B cell (primary cell): ENCODE data around the gene SYT6. TPM values are rescaled to one million over a fixed set of nuclear protein-coding genes. Genes with fewer than 3 reads are reported as not detected.

ENCODE experiments used
- ATAC-seq: fragments of 200-7000 bp; cut with Tn5 transposase; one replicate; pipeline ENCODE4 v1.10.0; 2021; ENCODE audit warnings: low read depth, mild to moderate bottlenecking, moderate number of reproducible peaks, moderate library complexity
- CTCF ChIA-PET: fragments of 350-600 bp; sonication (Branson Sonifier 250); formaldehyde crosslinking; loops from one replicate; lab custom pipeline; 2021; ENCODE audit warnings: antibody characterized with exemption, inconsistent platforms; lab: Charles Lee
- POLR2A ChIA-PET: fragments of 350-600 bp; sonication (Branson Sonifier 250); formaldehyde crosslinking; loops from one replicate; lab custom pipeline; 2021; ENCODE audit warnings: antibody characterized with exemption; lab: Charles Lee
- DNase-seq: peaks from one replicate; pipeline ENCODE4 v3.0.0; 2013
- H2AFZ ChIP-seq: 2 replicates; pipeline ENCODE4 v1.6.1; 2012; ENCODE audit warnings: mild to moderate bottlenecking, low read depth, low read length; ENCODE audit not compliant: insufficient read depth, poor library complexity, severe bottlenecking
- H3K27ac ChIP-seq, 2 donors: 1 replicate in 1 of 2; 2 replicates in 1 of 2; pipeline ENCODE4 v1.5.1; 2012 to 2013; ENCODE audit warnings: low read length in 2 of 2, mild to moderate bottlenecking in 2 of 2, moderate library complexity in 1 of 2
- H3K27me3 ChIP-seq, 4 experiments: fragments of 200-600 bp in 1 of 4; sonication (generic) in 1 of 4; replicated peaks in 1 of 4; 1 replicate in 2 of 4; 2 replicates in 2 of 4; pipeline versions ENCODE4 v1.6.1 to v1.7.0; 2013 to 2016; ENCODE audit warnings: low read length in 3 of 4, mild to moderate bottlenecking in 2 of 4, mixed read lengths in 1 of 4, moderate library complexity in 1 of 4; ENCODE audit not compliant: insufficient read depth in 4 of 4, control insufficient read depth in 3 of 4; ENCODE audit errors: control extremely low read depth in 1 of 4
- H3K36me3 ChIP-seq, 2 experiments: replicated peaks in 1 of 2; 1 replicate in 1 of 2; 2 replicates in 1 of 2; pipeline versions ENCODE4 v1.6.1 to v1.7.1; 2013; ENCODE audit warnings: low read length in 1 of 2; ENCODE audit not compliant: insufficient read depth in 2 of 2, control insufficient read depth in 1 of 2; ENCODE audit errors: control extremely low read depth in 1 of 2, extremely low read depth in 1 of 2
- H3K4me1 ChIP-seq, 2 donors: fragments of 200-600 bp in 1 of 2; sonication (generic) in 1 of 2; 1 replicate in 1 of 2; 2 replicates in 1 of 2; pipeline versions ENCODE4 v1.5.1 to v1.6.1; 2013 to 2017; ENCODE audit warnings: low read length in 2 of 2; ENCODE audit not compliant: control insufficient read depth in 2 of 2, insufficient read depth in 2 of 2
- H3K4me2 ChIP-seq: replicated peaks from 2 replicates; pipeline ENCODE3; 2012; ENCODE audit warnings: mild to moderate bottlenecking, low read depth, low read length; ENCODE audit not compliant: poor library complexity, severe bottlenecking
- H3K4me3 ChIP-seq, 5 experiments: fragments of 200-600 bp in 1 of 5; sonication (generic) in 1 of 5; 1 replicate in 3 of 5; 2 replicates in 2 of 5; pipeline versions ENCODE4 v1.5.1 to v1.7.0; 2011 to 2016; ENCODE audit warnings: low read length in 4 of 5, mild to moderate bottlenecking in 4 of 5, low read depth in 2 of 5, control low read depth in 1 of 5, moderate library complexity in 1 of 5; ENCODE audit not compliant: insufficient read depth in 1 of 5; ENCODE audit errors: control extremely low read depth in 1 of 5, extremely low read depth in 1 of 5
- H3K79me2 ChIP-seq: fragments of 200-600 bp; sonication (generic); one replicate; pipeline ENCODE4 v1.6.0; 2016; ENCODE audit warnings: low read length; ENCODE audit not compliant: control insufficient read depth, insufficient read depth
- H3K9ac ChIP-seq: fragments of 200-600 bp; sonication (generic); 2 replicates; pipeline ENCODE4 v1.6.1; 2017; ENCODE audit warnings: mild to moderate bottlenecking, low read length, moderate library complexity
- H3K9me3 ChIP-seq, 3 donors: one replicate each; pipeline versions ENCODE4 v1.6.1 to v1.7.1; 2013; ENCODE audit warnings: low read length in 2 of 3; ENCODE audit not compliant: control insufficient read depth in 2 of 3, insufficient read depth in 1 of 3; ENCODE audit errors: control extremely low read depth in 1 of 3
- H4K20me1 ChIP-seq: 2 replicates; pipeline ENCODE4 v1.6.0; 2012; ENCODE audit warnings: mild to moderate bottlenecking, low read length; ENCODE audit not compliant: insufficient read depth, control insufficient read depth, poor library complexity, severe bottlenecking
- H3K27ac Mint-ChIP-seq: one replicate; pipeline ENCODE4 v1.8.0; 2021; ENCODE audit warnings: mixed read lengths
- H3K27me3 Mint-ChIP-seq: one replicate; pipeline ENCODE4 v1.8.0; 2021; ENCODE audit warnings: mixed read lengths
- H3K4me1 Mint-ChIP-seq: one replicate; pipeline ENCODE4 v1.8.0; 2021; ENCODE audit warnings: mixed read lengths
- H3K4me3 Mint-ChIP-seq: one replicate; pipeline ENCODE4 v1.8.0; 2021; ENCODE audit warnings: mixed read lengths
- H3K9me3 Mint-ChIP-seq: one replicate; pipeline ENCODE4 v1.8.0; 2022; ENCODE audit warnings: mixed read lengths; ENCODE audit not compliant: insufficient read depth
- CTCF ChIP-seq: fragments of 200-600 bp; IDR thresholded peaks from one replicate; pipeline ENCODE4 v1.8.0; 2022; ENCODE audit warnings: antibody characterized with exemption, mild to moderate bottlenecking
- EZH2 ChIP-seq: IDR thresholded peaks from 2 replicates; pipeline ENCODE4 v1.6.1; 2012; ENCODE audit warnings: borderline replicate concordance, low read depth, mild to moderate bottlenecking, moderate library complexity, low read length; ENCODE audit not compliant: insufficient read depth, poor library complexity, severe bottlenecking
- WGBS: methylation state at CpG from one replicate; pipeline ENCODE4 v1.1.5; 2013; ENCODE audit warnings: missing lambda C conversion rate; ENCODE audit not compliant: insufficient coverage; 5-methylcytosine and 5-hydroxymethylcytosine counted together
- intact Hi-C: fragments of 100-400 bp; cut with micrococcal nuclease; formaldehyde crosslinking; loops from one replicate; pipeline ENCODE4 v1.10.0; 2022
- polyA minus RNA-seq: library from RNA; depleted of rRNA, polyadenylated mRNA; stranded (reverse); fragments of >200 nt; gene quantifications from 2 replicates; pipeline ENCODE4 v1.2.3, GENCODE V29; 2012
- polyA plus RNA-seq: library from polyadenylated mRNA; depleted of rRNA; stranded (reverse); fragments of >200 nt; gene quantifications from 2 replicates; pipeline ENCODE4 v1.2.3, GENCODE V29; 2012
- total RNA-seq, 2 donors: library from RNA; stranded (reverse); fragments of 120-200 nt in 1 of 2; gene quantifications; 1 replicate in 1 of 2; 2 replicates in 1 of 2; pipeline versions ENCODE4 v1.2.3 to v1.2.4, GENCODE V29; 2013 to 2022

SYT6 gene
- total RNA-seq (not detected in 2 replicates), polyA plus RNA-seq (not detected in 2 replicates), polyA minus RNA-seq (not detected in 2 replicates)
- total RNA-seq (2013) = not detected

GRCh38 chr1:114153261-114154145 lies at the start of gene SYT6:
TSS of gene SYT6 (minus strand) at chr1:114153869. CDS start at chr1:114153772, 97 bp downstream.
- H3K9ac ChIP-seq = no peak within 1 kb of the TSS
- ATAC-seq (no peak), DNase-seq (no peak)
- H3K36me3 ChIP-seq = no peaks in the 10 kb centered on the region
- WGBS = 7% methylated on average over 70 of the region's 70 CpGs
- H4K20me1 ChIP-seq = no peaks in the 10 kb centered on the region
- no peaks in the 10 kb centered on the region for H3K9me3 Mint-ChIP-seq
- H3K4me3 ChIP-seq = no peak within 1 kb of the TSS
- peak within 1 kb of the TSS; percentile 38 for H2AFZ ChIP-seq
- no peak for TF ChIP-seq CTCF
- no peak for TF ChIP-seq EZH2
- H3K27ac ChIP-seq = no peak within 1 kb of the TSS
- H3K27me3 Mint-ChIP-seq = peaks cover 70% of the 10 kb centered on the region
- H3K4me1 ChIP-seq = peaks cover 15 to 16% of the 10 kb centered on the region in 2 donors
- H3K27me3 ChIP-seq = peaks cover 0 to 63% (median 27%) of the 10 kb centered on the region in 4 experiments
- peak within 1 kb of the TSS; percentile 57 for H3K4me2 ChIP-seq
- peaks cover 0 to 11% (median 0%) of the 10 kb centered on the region in 3 donors for H3K9me3 ChIP-seq
- H3K79me2 ChIP-seq = no peaks in the 10 kb centered on the region
- H3K4me3 Mint-ChIP-seq = peak within 1 kb of the TSS; percentile 69
- ChIA-PET CTCF (interaction anchor here (0.6 kb wide), 1 partner anchor 1009 kb away, joined by 4 read pairs; no protein-coding TSS in a partner anchor), POLR2A (no interaction called here)
- H3K27ac Mint-ChIP-seq = no peak within 1 kb of the TSS
- H3K4me1 Mint-ChIP-seq = peaks cover 7% of the 10 kb centered on the region
- intact Hi-C loops = no loop called here

DNA sequence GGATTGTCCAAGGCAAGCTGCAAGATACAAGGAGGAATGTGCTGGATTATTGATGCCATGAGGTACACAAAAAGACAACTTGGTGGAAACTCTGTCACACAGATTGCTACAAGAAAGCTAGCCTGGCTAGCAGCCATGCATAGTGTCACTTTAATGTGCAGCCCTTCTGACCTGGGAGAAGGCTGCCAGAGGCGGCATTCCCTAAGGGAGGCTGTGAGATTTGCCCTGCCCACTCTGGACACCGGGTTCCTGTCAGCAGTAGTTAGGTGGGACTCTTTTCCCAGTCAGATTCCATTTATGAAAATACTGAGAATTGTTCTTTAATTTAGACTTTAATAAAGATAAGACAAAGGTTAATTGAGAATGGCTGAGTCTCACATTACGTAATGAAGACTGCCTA lies 47.8 kb upstream of the SYT6 start:
- no peaks in the 10 kb centered on the region for H3K9me3 Mint-ChIP-seq
- Histone ChIP-seq H3K27me3 (peaks cover 0 to 8% (median 3%) of the 10 kb centered on the region in 4 experiments), H3K4me2 (no peak overlapping the region), H3K4me3 (no peak overlapping the region), H4K20me1 (no peaks in the 10 kb centered on the region), H3K4me1 (no peaks in the 10 kb centered on the region), H3K27ac (no peak overlapping the region), H2AFZ (no peak overlapping the region), H3K9me3 (no peaks in the 10 kb centered on the region), H3K36me3 (no peaks in the 10 kb centered on the region), H3K9ac (no peak overlapping the region), H3K79me2 (no peaks in the 10 kb centered on the region)
- WGBS = no CpG with 5 or more reads among the region's 3 CpGs
- ChIA-PET POLR2A (no interaction called here), CTCF (no interaction called here)
- no peak for DNase-seq
- no peak for ATAC-seq
- TF ChIP-seq CTCF (no peak), EZH2 (no peak)
- H3K27me3 Mint-ChIP-seq = peaks cover 64% of the 10 kb centered on the region
- no peak overlapping the region for H3K4me3 Mint-ChIP-seq
- no peak overlapping the region for H3K27ac Mint-ChIP-seq
- intact Hi-C loops = no loop called here
- H3K4me1 Mint-ChIP-seq = no peaks in the 10 kb centered on the region
